Parathyroid adenoma (tissue), 2 donors: Measurements from ENCODE around the gene XAB2.

Experiments
- H2AFZ ChIP-seq: fragments of 300-600 bp; sonication (generic); one replicate; pipeline ENCODE4 v1.7.0; 2017; ENCODE audit warnings: antibody characterized with exemption, mild to moderate bottlenecking
- H3K27ac ChIP-seq: fragments of 300-600 bp; sonication (generic); one replicate; pipeline ENCODE4 v1.7.0; 2017
- H3K27me3 ChIP-seq: fragments of 300-600 bp; sonication (generic); one replicate; pipeline ENCODE4 v1.7.0; 2017; ENCODE audit warnings: low read length; ENCODE audit not compliant: control insufficient read depth, insufficient read depth
- H3K36me3 ChIP-seq: fragments of 300-600 bp; sonication (generic); one replicate; pipeline ENCODE4 v1.7.0; 2017; ENCODE audit warnings: low read length; ENCODE audit not compliant: control insufficient read depth, insufficient read depth
- H3K4me1 ChIP-seq: fragments of 300-600 bp; sonication (generic); one replicate; pipeline ENCODE4 v1.7.0; 2017; ENCODE audit warnings: control low read depth
- H3K4me2 ChIP-seq: fragments of 300-600 bp; sonication (generic); one replicate; pipeline ENCODE4 v1.7.0; 2017; ENCODE audit warnings: low read length
- H3K4me3 ChIP-seq: fragments of 300-600 bp; sonication (generic); one replicate; pipeline ENCODE4 v1.7.0; 2017; ENCODE audit warnings: low read depth, low read length
- H3K79me2 ChIP-seq: fragments of 300-600 bp; sonication (generic); one replicate; pipeline ENCODE4 v1.7.0; 2017; ENCODE audit warnings: control low read depth
- H3K9ac ChIP-seq: fragments of 300-600 bp; sonication (generic); one replicate; pipeline ENCODE4 v1.7.0; 2017; ENCODE audit warnings: mild to moderate bottlenecking
- H3K9me3 ChIP-seq: fragments of 300-600 bp; sonication (generic); one replicate; pipeline ENCODE4 v1.7.0; 2017; ENCODE audit warnings: low read length; ENCODE audit not compliant: control insufficient read depth
- TF ChIP-seq, protein P1 (sequence below): fragments of 300-600 bp; sonication (generic); IDR thresholded peaks from one replicate; pipeline ENCODE4 v1.7.0; 2017; ENCODE audit warnings: antibody characterized with exemption, mild to moderate bottlenecking
- donor health status: primary hyperparathyroidism.

The XAB2 gene

GRCh38 chr19:7618771-7619510 is 10.4 kb downstream of the XAB2 start:
- H3K27me3 ChIP-seq, result no peaks in the 10 kb centered on the region
- no peak overlapping the region for H2AFZ ChIP-seq
- TF ChIP-seq, protein P1, sequence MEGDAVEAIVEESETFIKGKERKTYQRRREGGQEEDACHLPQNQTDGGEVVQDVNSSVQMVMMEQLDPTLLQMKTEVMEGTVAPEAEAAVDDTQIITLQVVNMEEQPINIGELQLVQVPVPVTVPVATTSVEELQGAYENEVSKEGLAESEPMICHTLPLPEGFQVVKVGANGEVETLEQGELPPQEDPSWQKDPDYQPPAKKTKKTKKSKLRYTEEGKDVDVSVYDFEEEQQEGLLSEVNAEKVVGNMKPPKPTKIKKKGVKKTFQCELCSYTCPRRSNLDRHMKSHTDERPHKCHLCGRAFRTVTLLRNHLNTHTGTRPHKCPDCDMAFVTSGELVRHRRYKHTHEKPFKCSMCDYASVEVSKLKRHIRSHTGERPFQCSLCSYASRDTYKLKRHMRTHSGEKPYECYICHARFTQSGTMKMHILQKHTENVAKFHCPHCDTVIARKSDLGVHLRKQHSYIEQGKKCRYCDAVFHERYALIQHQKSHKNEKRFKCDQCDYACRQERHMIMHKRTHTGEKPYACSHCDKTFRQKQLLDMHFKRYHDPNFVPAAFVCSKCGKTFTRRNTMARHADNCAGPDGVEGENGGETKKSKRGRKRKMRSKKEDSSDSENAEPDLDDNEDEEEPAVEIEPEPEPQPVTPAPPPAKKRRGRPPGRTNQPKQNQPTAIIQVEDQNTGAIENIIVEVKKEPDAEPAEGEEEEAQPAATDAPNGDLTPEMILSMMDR, result no peak
- no peak overlapping the region for H3K9ac ChIP-seq
- H3K36me3 ChIP-seq, result no peaks in the 10 kb centered on the region
- peaks cover 6% of the 10 kb centered on the region for H3K79me2 ChIP-seq
- no peak overlapping the region for H3K4me3 ChIP-seq
- no peaks in the 10 kb centered on the region for H3K9me3 ChIP-seq
- peaks cover 3% of the 10 kb centered on the region for H3K4me1 ChIP-seq
- no peak overlapping the region for H3K27ac ChIP-seq
- H3K4me2 ChIP-seq, result no peak overlapping the region

DNA sequence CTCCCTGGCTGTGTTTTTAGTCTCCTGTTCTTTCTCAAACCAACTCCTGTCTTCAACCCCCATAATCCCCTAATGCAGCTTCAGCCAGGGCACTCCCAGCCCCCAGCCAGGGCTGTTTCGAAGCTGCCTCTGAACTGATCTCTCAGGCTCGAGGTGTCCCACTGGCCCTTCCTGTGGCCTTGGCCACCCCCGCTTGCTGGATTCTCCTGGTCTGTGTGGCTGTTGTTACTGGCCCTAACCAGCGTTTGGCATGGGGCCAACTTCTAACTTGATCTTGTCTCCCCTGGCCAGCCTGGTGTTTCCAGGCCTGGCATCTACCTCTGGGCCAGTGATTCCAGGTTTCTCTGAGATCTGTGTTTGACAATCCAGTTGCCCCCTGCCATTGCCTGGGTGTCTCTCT is 11.0 kb downstream of the XAB2 start:
- Histone ChIP-seq H3K4me1 (peaks cover 3% of the 10 kb centered on the region), H3K27me3 (no peaks in the 10 kb centered on the region), H2AFZ (no peak overlapping the region), H3K4me3 (no peak overlapping the region), H3K9ac (no peak overlapping the region), H3K4me2 (no peak overlapping the region), H3K9me3 (no peaks in the 10 kb centered on the region), H3K27ac (no peak overlapping the region), H3K79me2 (peaks cover 6% of the 10 kb centered on the region), H3K36me3 (no peaks in the 10 kb centered on the region)
- TF ChIP-seq, protein P1, result no peak

- Histone ChIP-seq H3K4me1 (peaks cover 3% of the 10 kb centered on the region), H3K4me2 (no peak overlapping the region), H3K4me3 (no peak overlapping the region), H3K36me3 (no peaks in the 10 kb centered on the region), H3K79me2 (peaks cover under 1% of the 10 kb centered on the region), H3K27ac (no peak overlapping the region), H3K9ac (no peak overlapping the region), H3K27me3 (no peaks in the 10 kb centered on the region), H2AFZ (no peak overlapping the region), H3K9me3 (no peaks in the 10 kb centered on the region)
- TF ChIP-seq, protein P1, result no peak
These were observed 11.6 kb downstream of the XAB2 start for GRCh38 chr19:7617735-7618134.

DNA sequence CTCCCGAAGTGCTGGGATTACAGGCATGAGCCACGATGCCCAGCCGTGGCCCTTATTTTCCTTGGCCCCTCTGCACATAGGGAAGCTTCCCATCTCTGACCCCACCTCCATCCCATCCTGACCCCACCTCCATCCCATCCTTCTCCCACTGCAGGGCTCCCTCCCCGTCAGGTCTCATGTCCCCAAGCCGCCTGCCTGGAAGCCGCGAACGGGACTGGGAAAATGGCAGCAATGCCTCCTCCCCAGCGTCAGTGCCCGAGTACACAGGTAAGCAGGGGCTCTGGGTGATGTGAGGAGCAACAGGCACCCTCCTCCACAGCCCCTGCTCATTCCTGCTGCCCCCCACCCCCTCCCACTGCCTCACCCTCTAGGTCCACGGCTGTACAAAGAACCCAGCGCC is 12.2 kb downstream of the XAB2 start:
- no peak overlapping the region for H3K9ac ChIP-seq
- H3K27ac ChIP-seq, result no peak overlapping the region
- no peaks in the 10 kb centered on the region for H3K79me2 ChIP-seq
- H3K4me1 ChIP-seq, result peaks cover 3% of the 10 kb centered on the region
- TF ChIP-seq, protein P1, result no peak
- H3K27me3 ChIP-seq, result no peaks in the 10 kb centered on the region
- H3K9me3 ChIP-seq, result no peaks in the 10 kb centered on the region
- H3K4me3 ChIP-seq, result no peak overlapping the region
- H3K36me3 ChIP-seq, result no peaks in the 10 kb centered on the region
- H2AFZ ChIP-seq, result no peak overlapping the region
- no peak overlapping the region for H3K4me2 ChIP-seq
